H1 (cell line): ENCODE data around the gene POU4F1. TPM values are rescaled to one million over a fixed set of nuclear protein-coding genes. Genes with fewer than 3 reads are reported as not detected.

Source experiments
- CTCF ChIA-PET: fragments of 300-600 bp; sonication (Branson Sonifier 250); formaldehyde crosslinking; loops from one replicate; lab custom pipeline; 2021; ENCODE audit not compliant: partially characterized antibody; lab: Charles Lee
- POLR2A ChIA-PET: fragments of 300-600 bp; sonication (Branson Sonifier 250); formaldehyde crosslinking; loops from one replicate; lab custom pipeline; 2021; ENCODE audit warnings: inconsistent platforms; ENCODE audit not compliant: partially characterized antibody; lab: Charles Lee
- DNase-seq, 2 experiments: peaks; one replicate each; pipeline versions ENCODE4 v3.0.0 to v3.0.0-alpha.2; 2010 to 2022; ENCODE audit warnings: low spot score in 2 of 2, low read depth in 1 of 2, mixed read lengths in 1 of 2
- FAIRE-seq: peaks from 2 replicates; lab custom pipeline; 2011; peaks lifted over from hg19 to GRCh38; lab: Jason Lieb, UNC
- H2AFZ ChIP-seq: 2 replicates; pipeline ENCODE4 v1.8.1; 2012; ENCODE audit warnings: low read length, inconsistent platforms
- H2AK5ac ChIP-seq: 2 replicates; pipeline ENCODE4 v1.6.1; 2013; ENCODE audit warnings: low read depth, low read length
- H2BK120ac ChIP-seq: replicated peaks from 2 replicates; pipeline ENCODE3; 2013; ENCODE audit warnings: low read depth, low read length, inconsistent platforms
- H2BK12ac ChIP-seq: 2 replicates; pipeline ENCODE4 v1.6.1; 2013; ENCODE audit warnings: low read depth, low read length
- H2BK15ac ChIP-seq: 2 replicates; pipeline ENCODE4 v1.6.1; 2013; ENCODE audit warnings: low read length
- H2BK20ac ChIP-seq: 2 replicates; pipeline ENCODE4 v1.6.1; 2013; ENCODE audit warnings: low read length
- H2BK5ac ChIP-seq: 2 replicates; pipeline ENCODE4 v1.6.1; 2013; ENCODE audit warnings: low read depth, low read length
- H3K14ac ChIP-seq: 2 replicates; pipeline ENCODE4 v1.6.1; 2013; ENCODE audit warnings: inconsistent platforms; ENCODE audit not compliant: insufficient read length
- H3K18ac ChIP-seq: 2 replicates; pipeline ENCODE4 v1.6.1; 2013; ENCODE audit warnings: low read length; ENCODE audit errors: extremely low read depth
- H3K23ac ChIP-seq: 2 replicates; pipeline ENCODE4 v1.6.1; 2013; ENCODE audit warnings: inconsistent platforms; ENCODE audit not compliant: insufficient read length
- H3K23me2 ChIP-seq: 2 replicates; pipeline ENCODE4 v1.6.1; 2013; ENCODE audit warnings: low read depth, low read length
- H3K27ac ChIP-seq: 2 replicates; pipeline ENCODE4 v1.6.1; 2011; ENCODE audit warnings: low read depth, low read length, inconsistent platforms
- H3K27me3 ChIP-seq, 4 experiments: replicated peaks in 1 of 4; 1 replicate in 1 of 4; 2 replicates in 3 of 4; pipeline versions ENCODE4 v1.6.1 to v1.8.1; 2011 to 2013; ENCODE audit warnings: low read length in 3 of 4, mild to moderate bottlenecking in 3 of 4, inconsistent platforms in 2 of 4, mixed read lengths in 2 of 4, moderate library complexity in 1 of 4; ENCODE audit not compliant: control insufficient read depth in 3 of 4, insufficient read depth in 3 of 4; ENCODE audit errors: extremely low read depth in 1 of 4
- H3K36me3 ChIP-seq, 4 experiments: 2 replicates each; pipeline versions ENCODE4 v1.6.1 to v1.8.1; 2011 to 2013; ENCODE audit warnings: mild to moderate bottlenecking in 4 of 4, low read length in 3 of 4, moderate library complexity in 2 of 4, control low read depth in 1 of 4, inconsistent platforms in 1 of 4; ENCODE audit not compliant: insufficient read depth in 4 of 4, control insufficient read depth in 2 of 4
- H3K4ac ChIP-seq: replicated peaks from 2 replicates; pipeline ENCODE3; 2013; ENCODE audit warnings: low read length, low read depth, mixed read lengths, inconsistent platforms; ENCODE audit not compliant: insufficient read length
- H3K4me1 ChIP-seq, 4 experiments: replicated peaks in 1 of 4; 1 replicate in 1 of 4; 2 replicates in 3 of 4; pipeline versions ENCODE4 v1.6.1 to v1.8.1; 2011 to 2013; ENCODE audit warnings: low read length in 3 of 4, inconsistent platforms in 2 of 4, mixed read lengths in 1 of 4; ENCODE audit not compliant: insufficient read depth in 4 of 4, control insufficient read depth in 3 of 4
- H3K4me2 ChIP-seq, 2 experiments: 2 replicates each; pipeline versions ENCODE4 v1.6.1 to v1.8.1; 2011 to 2013; ENCODE audit warnings: low read depth in 2 of 2, low read length in 2 of 2, control low read depth in 1 of 2, inconsistent platforms in 1 of 2, mild to moderate bottlenecking in 1 of 2; ENCODE audit not compliant: insufficient read depth in 1 of 2
- H3K4me3 ChIP-seq, 4 experiments: fragments of 200-600, 300-600 bp in 1 of 4; sonication (generic), shearing (Covaris generic), sonication (Bioruptor Twin) in 1 of 4; 2 replicates each; pipeline versions ENCODE4 v1.5.1 to v1.8.1; 2011 to 2016; ENCODE audit warnings: low read length in 4 of 4, low read depth in 3 of 4, control low read depth in 2 of 4, inconsistent platforms in 2 of 4, mild to moderate bottlenecking in 2 of 4, mixed read lengths in 1 of 4, moderate library complexity in 1 of 4; ENCODE audit not compliant: insufficient read depth in 2 of 4; ENCODE audit errors: extremely low read depth in 1 of 4
- H3K56ac ChIP-seq: replicated peaks from 2 replicates; pipeline ENCODE3; 2013; ENCODE audit warnings: low read depth, mild to moderate bottlenecking, mixed read lengths, low read length, inconsistent platforms; ENCODE audit not compliant: insufficient read length
- H3K79me1 ChIP-seq: 2 replicates; pipeline ENCODE4 v1.6.1; 2013; ENCODE audit warnings: low read depth, low read length, control low read depth
- H3K79me2 ChIP-seq, 2 experiments: 2 replicates each; pipeline versions ENCODE4 v1.6.1 to v1.8.1; 2012 to 2013; ENCODE audit warnings: low read length in 2 of 2, mild to moderate bottlenecking in 2 of 2, inconsistent platforms in 1 of 2; ENCODE audit not compliant: insufficient read depth in 2 of 2, control insufficient read depth in 1 of 2
- H3K9ac ChIP-seq, 4 experiments: replicated peaks in 1 of 4; 1 replicate in 1 of 4; 2 replicates in 3 of 4; pipeline versions ENCODE4 v1.6.1 to v1.8.1; 2011 to 2013; ENCODE audit warnings: low read depth in 3 of 4, low read length in 3 of 4, control low read depth in 2 of 4, mild to moderate bottlenecking in 2 of 4, moderate library complexity in 2 of 4, inconsistent platforms in 1 of 4; ENCODE audit errors: extremely low read depth in 1 of 4
- H3K9me3 ChIP-seq, 2 experiments: 2 replicates each; pipeline versions ENCODE4 v1.6.1 to v1.8.1; 2012 to 2013; ENCODE audit warnings: mild to moderate bottlenecking in 2 of 2, moderate library complexity in 2 of 2, control low read depth in 1 of 2, inconsistent platforms in 1 of 2, low read depth in 1 of 2, low read length in 1 of 2, mixed read lengths in 1 of 2; ENCODE audit not compliant: insufficient read depth in 2 of 2
- H4K20me1 ChIP-seq, 2 experiments: replicated peaks in 1 of 2; 2 replicates each; pipeline versions ENCODE3 to v1.8.1; 2011 to 2013; ENCODE audit warnings: inconsistent platforms in 2 of 2, low read length in 2 of 2, mild to moderate bottlenecking in 1 of 2; ENCODE audit not compliant: insufficient read depth in 2 of 2, control insufficient read depth in 1 of 2
- H4K5ac ChIP-seq: 2 replicates; pipeline ENCODE4 v1.6.1; 2013; ENCODE audit warnings: low read length, low read depth, mixed read lengths, inconsistent platforms; ENCODE audit not compliant: insufficient read length
- H4K8ac ChIP-seq: 2 replicates; pipeline ENCODE4 v1.8.0; 2013; ENCODE audit warnings: mild to moderate bottlenecking, moderate library complexity, low read length, inconsistent platforms; ENCODE audit not compliant: insufficient read depth; ENCODE audit errors: extremely low read depth
- H4K91ac ChIP-seq: replicated peaks from 2 replicates; pipeline ENCODE3; 2013; ENCODE audit warnings: low read length, mixed read lengths, inconsistent platforms; ENCODE audit not compliant: insufficient read length
- BRCA1 ChIP-seq: IDR thresholded peaks from 2 replicates; pipeline ENCODE4 v1.6.1; 2012; ENCODE audit warnings: low read depth, low read length, improper control_type of control experiment
- CTBP2 ChIP-seq: IDR thresholded peaks from 2 replicates; pipeline ENCODE4 v1.7.0; 2011; ENCODE audit warnings: borderline replicate concordance, mild to moderate bottlenecking, moderate library complexity, mixed read lengths, low read length; ENCODE audit not compliant: insufficient read depth, insufficient read length
- EZH2 ChIP-seq: fragments of 200-600 bp; sonication (generic); IDR thresholded peaks from 2 replicates; pipeline ENCODE4 v1.7.1; 2012; ENCODE audit warnings: low read depth, mild to moderate bottlenecking, moderate library complexity, low read length, inconsistent platforms; ENCODE audit not compliant: severe bottlenecking
- KDM4A ChIP-seq: IDR thresholded peaks from one replicate; pipeline ENCODE4 v1.7.1; 2012; ENCODE audit warnings: low read depth, mild to moderate bottlenecking, moderate library complexity, low read length, inconsistent platforms; ENCODE audit not compliant: severe bottlenecking
- NANOG ChIP-seq: IDR thresholded peaks from 2 replicates; pipeline ENCODE4 v1.6.1; 2011; ENCODE audit warnings: low read length, low read depth, mild to moderate bottlenecking, inconsistent platforms; ENCODE audit not compliant: insufficient read depth, poor library complexity, severe bottlenecking
- RNF2 ChIP-seq: fragments of 200-900, 300-1000 bp; sonication (generic); IDR thresholded peaks from 2 replicates; pipeline ENCODE4 v1.7.1; 2016; ENCODE audit warnings: borderline replicate concordance, low read depth, mild to moderate bottlenecking, antibody characterized with exemption, low read length; ENCODE audit not compliant: poor library complexity, severe bottlenecking; ENCODE audit errors: missing control alignments
- SUZ12 ChIP-seq: fragments of 200-600 bp; sonication (generic); IDR thresholded peaks from 2 replicates; pipeline ENCODE4 v1.6.1; 2012; ENCODE audit warnings: mild to moderate bottlenecking, inconsistent platforms, low read length, moderate library complexity, mixed read lengths
- WGBS, 2 experiments: shearing (Covaris generic) in 1 of 2; methylation state at CpG; one replicate each; pipeline versions ENCODE4 v1.1.6 to v1.1.7; 2013 to 2015; ENCODE audit warnings: low lambda C conversion rate in 2 of 2, mixed read lengths in 2 of 2, inconsistent platforms in 1 of 2, low coverage in 1 of 2, missing lambda C conversion rate in 1 of 2; ENCODE audit not compliant: insufficient replicate concordance in 2 of 2, insufficient coverage in 1 of 2, insufficient read length in 1 of 2; ENCODE audit errors: extremely low coverage in 1 of 2, missing lambda C conversion rate in 1 of 2; 5-methylcytosine and 5-hydroxymethylcytosine counted together
- polyA plus RNA-seq, 7 experiments: library from polyadenylated mRNA; depleted of rRNA in 3 of 7; stranded (reverse) in 5 of 7; unstranded in 2 of 7; fragments of >200 nt in 5 of 7; fragments of 200-250 nt in 2 of 7; gene quantifications; 1 replicate in 5 of 7; 2 replicates in 1 of 7; 4 replicates in 1 of 7; pipeline versions ENCODE4 v1.2.1 to v1.2.3, GENCODE V29; 2011 to 2013; ENCODE audit warnings: missing spikeins in 2 of 7, mixed read lengths in 2 of 7
- total RNA-seq: library from RNA; stranded (reverse); fragmentation: NEBNext Ultra II Directional; extraction: Animal tissue kit (Norgen Biotek cat#: 25700); gene quantifications from 2 replicates; pipeline ENCODE4 v1.2.1, GENCODE V29; 2021

The POU4F1 gene
- total and polyA plus RNA-seq, 2 of the 8 experiments (the other 6 are each of a cell fraction or from before 2014, with no cell fraction given), result 0.09 to 0.32 TPM

DNA sequence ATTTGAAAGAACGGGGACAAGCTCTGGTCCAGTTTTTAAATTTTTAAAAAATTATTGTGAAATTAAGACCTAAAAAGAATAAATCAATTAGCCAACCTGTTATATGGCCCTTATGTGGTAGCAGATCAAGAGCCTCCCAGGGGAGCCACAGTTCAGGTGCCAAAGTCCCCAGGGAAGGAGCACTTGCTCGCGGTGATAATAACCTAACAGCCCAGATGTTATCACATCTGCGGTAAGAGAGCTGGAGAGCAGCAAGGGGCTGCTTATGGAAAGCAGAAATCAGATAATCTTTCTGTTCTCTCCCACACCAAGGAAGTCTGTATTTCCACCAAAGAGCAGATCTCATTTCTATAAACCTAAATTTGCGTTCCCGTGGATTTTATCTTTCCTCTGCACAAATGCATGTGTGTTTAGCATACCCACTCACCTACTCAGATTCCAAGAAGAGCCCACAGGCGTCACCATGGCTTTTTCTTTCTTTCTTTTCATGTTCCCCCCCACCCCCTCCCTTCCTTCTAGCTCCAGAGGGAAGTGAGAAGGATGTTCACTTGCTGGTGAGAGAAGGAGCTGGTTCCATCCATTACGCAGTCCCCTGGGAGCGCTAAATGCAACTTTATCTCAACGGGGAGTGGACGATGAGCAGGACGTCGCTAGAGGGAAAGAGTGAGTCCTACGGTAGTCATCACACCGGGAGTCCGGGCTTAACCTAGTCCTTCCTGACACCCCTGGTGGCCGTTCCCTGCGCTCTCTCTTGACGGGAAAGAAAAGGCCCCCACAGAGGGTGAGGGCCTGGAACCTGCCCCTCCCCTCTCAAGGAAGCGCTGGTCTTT is 1.6 kb upstream of the POU4F1 start:
- peak overlapping the region; percentile 71 to 92 for H3K4me2 ChIP-seq
- H3K4me1 ChIP-seq, result peaks cover 7 to 51% (median 21%) of the 10 kb centered on the region in 4 experiments
- H3K23ac ChIP-seq, result no peak overlapping the region
- H4K91ac ChIP-seq, result no peak overlapping the region
- H2AK5ac ChIP-seq, result no peak overlapping the region
- H3K4ac ChIP-seq, result no peak overlapping the region
- no peak overlapping the region for H2BK20ac ChIP-seq
- H3K23me2 ChIP-seq, result peaks cover 33% of the 10 kb centered on the region; the same call in 1 of the 2 replicates
- no peak for FAIRE-seq
- no peaks in the 10 kb centered on the region for H3K9me3 ChIP-seq
- H4K20me1 ChIP-seq, result peaks cover 14 to 33% of the 10 kb centered on the region in 2 experiments
- POLR2A ChIA-PET, result interaction anchor here (0.7 to 5.0 kb wide), 4 partner anchors 10 to 102 kb away, joined by 3 to 32 read pairs (median 3); no protein-coding TSS in a partner anchor
- no peak overlapping the region for H4K8ac ChIP-seq
- H3K9ac ChIP-seq, result no peak overlapping the region
- no peak overlapping the region for H2BK15ac ChIP-seq
- 7% methylated on average over 19 of the region's 20 CpGs; no CpG with 5 or more reads in 1 of the 2 experiments for WGBS, 2 experiments
- H2BK12ac ChIP-seq, result no peak overlapping the region
- H3K27ac ChIP-seq, result no peak overlapping the region
- no peak overlapping the region for H2AFZ ChIP-seq
- H4K5ac ChIP-seq, result no peak overlapping the region
- no peak overlapping the region for H2BK120ac ChIP-seq
- CTCF ChIA-PET, result interaction anchor here (0.5 to 2.6 kb wide), 9 partner anchors 9 to 374 kb away, joined by 3 to 10 read pairs (median 3); no protein-coding TSS in a partner anchor
- no peak overlapping the region for H3K18ac ChIP-seq
- H3K56ac ChIP-seq, result no peak overlapping the region
- peak in 1 of 2 experiments; percentile 67 for DNase-seq
- no peak overlapping the region for H2BK5ac ChIP-seq
- H3K36me3 ChIP-seq, result 0 out of 8 replicates have a peak, but pooled peaks cover 0 to 3% (median 0%) of the 10 kb centered on the region in 4 experiments
- H3K27me3 ChIP-seq, result peaks cover 94 to 97% (median 95%) of the 10 kb centered on the region in 4 experiments
- H3K79me2 ChIP-seq, result no peaks in the 10 kb centered on the region
- H3K14ac ChIP-seq, result no peak overlapping the region
- H3K4me3 ChIP-seq, result peak overlapping the region; percentile 3 to 41 (median 5); a peak in 5 of 8 replicates
- H3K79me1 ChIP-seq, result no peaks in the 10 kb centered on the region
- TF ChIP-seq NANOG (no peak), BRCA1 (no peak), KDM4A (peak; percentile 67), SUZ12 (peak; percentile 22; the same call in 1 of the 2 replicates), EZH2 (peak; percentile 63), CTBP2 (peak; percentile 90), RNF2 (peak; percentile 70)
